A549 (cell line): ENCODE data around the gene MYO10. TPM values are rescaled to one million over a fixed set of nuclear protein-coding genes. Genes with fewer than 3 reads are reported as not detected.

ENCODE experiments used
- ATAC-seq, 2 experiments: fragments of 200-7000 bp in 1 of 2; fragments of >200 bp in 1 of 2; cut with Nextera tagmentation in 1 of 2; cut with Tn5 transposase in 1 of 2; 3 replicates each; pipeline versions ENCODE4 v1.8.0 to v1.9.1; 2018 to 2020; ENCODE audit warnings: mild to moderate bottlenecking in 1 of 2, moderate library complexity in 1 of 2
- CTCF ChIA-PET: fragments of 300-600 bp; sonication (Branson Sonifier 250); formaldehyde crosslinking; extraction: SDS; loops from one replicate; lab custom pipeline; 2021; ENCODE audit warnings: antibody characterized with exemption, inconsistent platforms; lab: Yijun Ruan, JAX
- POLR2A ChIA-PET: fragments of 350-600 bp; formaldehyde crosslinking; extraction: SDS; loops from one replicate; lab custom pipeline; 2021; ENCODE audit warnings: antibody characterized with exemption, inconsistent platforms; lab: Yijun Ruan, JAX
- DNase-seq, 2 experiments: peaks; one replicate each; pipeline versions ENCODE4 v3.0.0 to v3.0.0-alpha.2; 2011 to 2016; ENCODE audit warnings: low read depth in 1 of 2, low spot score in 1 of 2
- FAIRE-seq: peaks from 2 replicates; lab custom pipeline; 2011; peaks lifted over from hg19 to GRCh38; lab: Jason Lieb, UNC
- H3K27ac ChIP-seq, 2 experiments: fragments of >200 bp; sonication (Bioruptor Twin); formaldehyde crosslinking; 3 replicates each; pipeline ENCODE4 v1.5.1; 2016 to 2017
- H3K4me1 ChIP-seq: fragments of >200 bp; sonication (Bioruptor Twin); formaldehyde crosslinking; 3 replicates; pipeline ENCODE4 v1.6.1; 2016
- H3K4me2 ChIP-seq: fragments of >200 bp; sonication (Bioruptor Twin); formaldehyde crosslinking; 3 replicates; pipeline ENCODE4 v1.6.1; 2016
- H3K4me3 ChIP-seq: fragments of >200 bp; sonication (Bioruptor Twin); formaldehyde crosslinking; 3 replicates; pipeline ENCODE4 v1.5.1; 2016
- H3K9me3 ChIP-seq: fragments of >200 bp; sonication (Bioruptor Twin); formaldehyde crosslinking; 3 replicates; pipeline ENCODE4 v1.6.1; 2016
- CBX2 ChIP-seq: fragments of 200-600 bp; sonication (generic); IDR thresholded peaks from 2 replicates; pipeline ENCODE4 v1.6.1; 2016; ENCODE audit warnings: low read depth, mild to moderate bottlenecking, borderline replicate concordance
- CEBPB ChIP-seq, 2 experiments: fragments of >200 bp in 1 of 2; sonication (Bioruptor Twin) in 1 of 2; formaldehyde crosslinking in 1 of 2; IDR thresholded peaks; 2 replicates each; pipeline ENCODE4 v1.6.1; 2012 to 2016
- CHD2 ChIP-seq: fragments of 150-350 bp; IDR thresholded peaks from 2 replicates; pipeline ENCODE4 v1.6.1; 2014; ENCODE audit warnings: low read length; ENCODE audit not compliant: partially characterized antibody
- EHF ChIP-seq: fragments of 250-450 bp; sonication (Bioruptor Pico); IDR thresholded peaks from 2 replicates; pipeline ENCODE4 v1.5.0; 2020; ENCODE audit warnings: mild to moderate bottlenecking
- EHMT2 ChIP-seq: fragments of 200-600 bp; sonication (generic); IDR thresholded peaks from 2 replicates; pipeline ENCODE4 v1.6.1; 2016; ENCODE audit warnings: antibody characterized with exemption, low read depth, mild to moderate bottlenecking, moderate library complexity
- FOSB ChIP-seq: fragments of 250-450 bp; sonication (Bioruptor Pico); IDR thresholded peaks from 2 replicates; pipeline ENCODE4 v1.5.0; 2020; ENCODE audit warnings: mild to moderate bottlenecking, moderate library complexity
- HOXA7 ChIP-seq: fragments of 250-450 bp; sonication (Bioruptor Pico); IDR thresholded peaks from 2 replicates; pipeline ENCODE4 v1.5.0; 2020; ENCODE audit warnings: mild to moderate bottlenecking, moderate library complexity
- JUN ChIP-seq, 2 experiments: fragments of >200 bp; sonication (Bioruptor Twin); formaldehyde crosslinking; IDR thresholded peaks; 2 replicates in 1 of 2; 3 replicates in 1 of 2; pipeline ENCODE4 v1.6.1; 2016 to 2017
- MYC ChIP-seq: IDR thresholded peaks from 2 replicates; pipeline ENCODE4 v1.6.1; 2012; ENCODE audit warnings: mild to moderate bottlenecking, inconsistent platforms, low read length, improper control_type of control experiment, borderline replicate concordance
- POLR2A ChIP-seq: IDR thresholded peaks from 2 replicates; pipeline ENCODE4 v1.6.1; 2012; ENCODE audit warnings: mild to moderate bottlenecking, low read length
- RCOR1 ChIP-seq: fragments of 150-350 bp; IDR thresholded peaks from 2 replicates; pipeline ENCODE4 v1.6.1; 2014; ENCODE audit warnings: antibody characterized with exemption, low read length, low read depth
- RFX5 ChIP-seq: fragments of 450-650 bp; IDR thresholded peaks from 2 replicates; pipeline ENCODE4 v1.7.1; 2014; ENCODE audit warnings: antibody characterized with exemption, mild to moderate bottlenecking, moderate library complexity
- ZNF302 ChIP-seq: fragments of 250-450 bp; sonication (Bioruptor Pico); IDR thresholded peaks from 2 replicates; pipeline ENCODE4 v1.9.0; 2021; ENCODE audit warnings: inconsistent platforms, mild to moderate bottlenecking, moderate library complexity
- WGBS: methylation state at CpG from one replicate; pipeline ENCODE4 v1.1.6; 2017; ENCODE audit errors: missing lambda C conversion rate; 5-methylcytosine and 5-hydroxymethylcytosine counted together
- polyA plus RNA-seq, 4 experiments: library from polyadenylated mRNA; depleted of rRNA in 3 of 4; stranded (reverse); fragments of >200 nt; fragmentation: RNase III in 1 of 4; extraction: RNeasy Plus Mini Kit Qiagen cat#74134 plus additional on column Dnase treatment in 1 of 4; gene quantifications; 2 replicates in 3 of 4; 3 replicates in 1 of 4; pipeline ENCODE4 v1.2.3, GENCODE V29; 2011 to 2017
- TF ChIP-seq, protein P1 (sequence below): fragments of >200 bp; sonication (Bioruptor Twin); formaldehyde crosslinking; IDR thresholded peaks from 2 replicates; pipeline ENCODE4 v1.6.1; 2016
- TF ChIP-seq, protein P2 (sequence below): fragments of >200 bp; sonication (Bioruptor Twin); formaldehyde crosslinking; IDR thresholded peaks from 3 replicates; pipeline ENCODE4 v1.6.1; 2016
- TF ChIP-seq, protein P3 (sequence below): fragments of 250-450 bp; sonication (Bioruptor Pico); IDR thresholded peaks from 2 replicates; pipeline ENCODE4 v1.5.0; 2021; ENCODE audit warnings: mild to moderate bottlenecking, moderate library complexity, borderline replicate concordance

MYO10 gene
- polyA plus RNA-seq, 2 of the 4 experiments (the other 2 are of a cell fraction), result 68.0 to 68.5 TPM

DNA sequence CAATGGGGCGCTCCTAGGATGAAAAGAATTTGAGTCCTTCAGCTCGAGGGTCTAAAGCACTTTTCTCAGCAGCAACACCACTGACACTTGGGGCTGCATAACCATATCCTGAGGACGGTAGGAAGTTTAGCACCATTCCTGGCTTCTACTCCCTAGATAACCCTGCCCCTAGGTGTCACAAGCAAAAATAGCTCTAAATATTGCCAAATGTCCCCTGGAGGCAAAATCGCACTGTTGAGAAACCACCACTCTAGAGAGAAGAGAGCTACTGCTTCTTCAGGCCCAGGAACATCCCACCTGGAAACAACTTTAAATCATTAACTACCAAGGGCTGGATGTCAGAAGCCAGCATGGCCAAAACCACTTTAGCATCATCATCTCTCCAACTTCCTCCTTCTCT lies 29.8 kb downstream of the MYO10 start:
- H3K27ac ChIP-seq, result peak overlapping the region; percentile 14 to 95; a peak in 4 of 6 replicates
- WGBS, result 72% methylated on average over 4 of the region's 4 CpGs
- ATAC-seq (peak in 1 of 2 experiments; percentile 20; a peak in 3 of 6 replicates), FAIRE-seq (no peak), DNase-seq (peak in 1 of 2 experiments; percentile 35)
- H3K4me3 ChIP-seq, result no peak overlapping the region
- peaks cover 93% of the 10 kb centered on the region for H3K4me1 ChIP-seq
- POLR2A ChIA-PET, result no interaction called here
- CTCF ChIA-PET, result interaction anchor here (1.1 kb wide), 2 partner anchors 26 to 36 kb away, joined by 3 to 5 read pairs; no protein-coding TSS in a partner anchor
- H3K9me3 ChIP-seq, result no peaks in the 10 kb centered on the region
- H3K4me2 ChIP-seq, result peak overlapping the region; percentile 50
- TF ChIP-seq POLR2A (no peak), EHMT2 (no peak), HOXA7 (CRISPR knock-in tag) (no peak), ZNF302 (CRISPR knock-in tag) (no peak)
- TF ChIP-seq, protein P1, sequence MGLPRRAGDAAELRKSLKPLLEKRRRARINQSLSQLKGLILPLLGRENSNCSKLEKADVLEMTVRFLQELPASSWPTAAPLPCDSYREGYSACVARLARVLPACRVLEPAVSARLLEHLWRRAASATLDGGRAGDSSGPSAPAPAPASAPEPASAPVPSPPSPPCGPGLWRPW, result no peak
- TF ChIP-seq, protein P2, sequence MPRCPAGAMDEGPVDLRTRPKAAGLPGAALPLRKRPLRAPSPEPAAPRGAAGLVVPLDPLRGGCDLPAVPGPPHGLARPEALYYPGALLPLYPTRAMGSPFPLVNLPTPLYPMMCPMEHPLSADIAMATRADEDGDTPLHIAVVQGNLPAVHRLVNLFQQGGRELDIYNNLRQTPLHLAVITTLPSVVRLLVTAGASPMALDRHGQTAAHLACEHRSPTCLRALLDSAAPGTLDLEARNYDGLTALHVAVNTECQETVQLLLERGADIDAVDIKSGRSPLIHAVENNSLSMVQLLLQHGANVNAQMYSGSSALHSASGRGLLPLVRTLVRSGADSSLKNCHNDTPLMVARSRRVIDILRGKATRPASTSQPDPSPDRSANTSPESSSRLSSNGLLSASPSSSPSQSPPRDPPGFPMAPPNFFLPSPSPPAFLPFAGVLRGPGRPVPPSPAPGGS, result no peak

DNA sequence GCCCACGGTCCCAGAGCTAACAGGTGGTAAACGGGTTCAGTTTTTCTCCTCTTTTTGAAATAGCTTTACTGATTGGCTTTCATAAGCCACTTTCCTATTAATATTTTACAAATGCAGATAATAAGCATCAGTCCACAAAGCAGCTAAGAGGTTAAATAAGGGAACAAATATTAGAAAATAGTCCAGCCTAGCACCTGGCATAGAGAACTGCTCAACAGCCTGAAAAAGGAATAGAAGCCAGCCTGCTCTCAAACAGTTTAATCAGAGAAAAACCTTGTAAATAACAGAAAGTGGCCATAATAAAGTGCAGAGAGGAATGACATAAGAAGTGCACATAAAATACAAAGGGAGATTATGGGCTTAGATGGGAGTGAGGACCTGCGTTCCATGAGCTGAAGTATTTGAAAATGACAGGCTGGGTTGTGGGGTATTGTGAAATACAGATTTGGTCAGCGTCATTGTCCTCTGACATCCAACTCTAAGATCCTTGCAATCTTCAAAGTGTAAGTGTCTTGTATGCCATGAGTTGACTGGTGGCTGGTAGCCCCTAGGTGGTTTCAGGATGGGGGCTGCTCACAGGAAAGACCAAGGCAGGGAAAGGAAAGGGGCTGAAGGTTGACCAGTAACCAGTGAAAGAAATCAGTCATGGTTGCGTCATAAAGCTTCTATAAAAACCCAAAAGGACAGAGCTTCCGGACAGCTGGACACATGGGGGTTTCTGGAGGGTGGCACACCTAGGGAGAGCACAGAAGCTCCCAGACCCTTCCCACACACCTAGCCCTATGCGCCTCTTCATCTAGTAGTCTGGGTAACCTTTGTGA lies 32.4 kb downstream of the MYO10 start:
- ATAC-seq, result peak; percentile 6 to 21; a peak in 2 of 6 replicates
- Histone ChIP-seq H3K27ac (peak overlapping the region; percentile 36 to 95), H3K4me3 (no peak overlapping the region), H3K9me3 (no peaks in the 10 kb centered on the region), H3K4me1 (peaks cover 95% of the 10 kb centered on the region)
- ChIA-PET POLR2A (interaction anchor here (0.5 to 1.9 kb wide), 3 partner anchors 8 to 33 kb away, joined by 3 to 5 read pairs (median 3); partner anchors contain the start of gene MYO10), CTCF (interaction anchor here (0.6 to 2.3 kb wide), 7 partner anchors 14 to 287 kb away, joined by 3 to 7 read pairs (median 4); no protein-coding TSS in a partner anchor)
- TF ChIP-seq MYC (no peak), FOSB (CRISPR knock-in tag) (no peak), RCOR1 (no peak), JUN (IDR thresholded peaks at IDR 0.05) (no peak), CHD2 (no peak), CEBPB (IDR thresholded peaks at IDR 0.05) (peak; percentile 72 to 78; a peak in 3 of 4 replicates), RFX5 (no peak)
- TF ChIP-seq, protein P3, sequence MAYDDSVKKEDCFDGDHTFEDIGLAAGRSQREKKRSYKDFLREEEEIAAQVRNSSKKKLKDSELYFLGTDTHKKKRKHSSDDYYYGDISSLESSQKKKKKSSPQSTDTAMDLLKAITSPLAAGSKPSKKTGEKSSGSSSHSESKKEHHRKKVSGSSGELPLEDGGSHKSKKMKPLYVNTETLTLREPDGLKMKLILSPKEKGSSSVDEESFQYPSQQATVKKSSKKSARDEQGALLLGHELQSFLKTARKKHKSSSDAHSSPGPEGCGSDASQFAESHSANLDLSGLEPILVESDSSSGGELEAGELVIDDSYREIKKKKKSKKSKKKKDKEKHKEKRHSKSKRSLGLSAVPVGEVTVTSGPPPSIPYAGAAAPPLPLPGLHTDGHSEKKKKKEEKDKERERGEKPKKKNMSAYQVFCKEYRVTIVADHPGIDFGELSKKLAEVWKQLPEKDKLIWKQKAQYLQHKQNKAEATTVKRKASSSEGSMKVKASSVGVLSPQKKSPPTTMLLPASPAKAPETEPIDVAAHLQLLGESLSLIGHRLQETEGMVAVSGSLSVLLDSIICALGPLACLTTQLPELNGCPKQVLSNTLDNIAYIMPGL, result no peak
- TF ChIP-seq, all 56 proteins: peak for 1
- FAIRE-seq (peak; percentile 80), DNase-seq (no peak)
- H3K4me2 ChIP-seq, result peak overlapping the region; percentile 54
- whole genome bisulfite sequencing, result 59% methylated on average over 7 of the region's 7 CpGs

DNA sequence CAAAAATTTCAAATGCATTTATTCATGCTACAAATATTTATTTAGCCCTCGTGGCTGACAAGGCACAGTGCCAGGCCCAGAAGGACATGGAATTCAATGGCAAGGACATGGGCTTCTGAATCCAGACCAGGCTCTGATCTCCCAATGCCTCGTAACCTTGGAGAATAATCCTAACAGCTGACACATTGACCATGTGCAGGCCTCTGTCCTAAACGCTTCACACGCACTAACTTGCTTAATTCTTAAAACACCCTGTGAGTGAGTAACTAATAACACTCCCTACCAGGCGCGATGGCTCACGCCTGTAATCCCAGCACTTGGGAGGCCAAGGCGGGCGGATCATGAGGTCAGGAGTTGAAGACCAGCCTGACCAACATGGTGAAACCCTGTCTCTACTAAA lies 33.2 kb downstream of the MYO10 start:
- DNase-seq (no peak), ATAC-seq (no peak), FAIRE-seq (no peak)
- H3K4me2 ChIP-seq, result peak overlapping the region; percentile 54
- H3K4me3 ChIP-seq, result no peak overlapping the region
- CTCF ChIA-PET, result interaction anchor here (0.6 to 2.3 kb wide), 4 partner anchors 15 to 288 kb away, joined by 3 to 7 read pairs (median 3); no protein-coding TSS in a partner anchor
- H3K4me1 ChIP-seq, result peaks cover 99% of the 10 kb centered on the region
- POLR2A ChIA-PET, result no interaction called here
- WGBS, result 81% methylated on average over 9 of the region's 9 CpGs
- H3K27ac ChIP-seq, result peak overlapping the region; percentile 36 to 95; a peak in 5 of 6 replicates
- TF ChIP-seq EHF (CRISPR knock-in tag) (no peak), CBX2 (no peak)
- H3K9me3 ChIP-seq, result no peaks in the 10 kb centered on the region
